TTC549 (cell line): ENCODE measurements around the gene CDH8.
"Not testable (repeated sequence)": the region's sequence is repeated elsewhere in the genome, so short reads cannot be mapped to it uniquely, and the experiment has no call there.

ENCODE experiments used
- FAIRE-seq: peaks from 2 replicates; lab custom pipeline; 2012; peaks lifted over from hg19 to GRCh38; lab: Jason Lieb, UNC

The CDH8 gene

GRCh38 chr16:61763991-61764390, 272.2 kb downstream of the CDH8 start:
- FAIRE-seq, result no peak

- FAIRE-seq, result no peak
Observed at GRCh38 chr16:61763013-61763412, 273.2 kb downstream of the CDH8 start.

DNA sequence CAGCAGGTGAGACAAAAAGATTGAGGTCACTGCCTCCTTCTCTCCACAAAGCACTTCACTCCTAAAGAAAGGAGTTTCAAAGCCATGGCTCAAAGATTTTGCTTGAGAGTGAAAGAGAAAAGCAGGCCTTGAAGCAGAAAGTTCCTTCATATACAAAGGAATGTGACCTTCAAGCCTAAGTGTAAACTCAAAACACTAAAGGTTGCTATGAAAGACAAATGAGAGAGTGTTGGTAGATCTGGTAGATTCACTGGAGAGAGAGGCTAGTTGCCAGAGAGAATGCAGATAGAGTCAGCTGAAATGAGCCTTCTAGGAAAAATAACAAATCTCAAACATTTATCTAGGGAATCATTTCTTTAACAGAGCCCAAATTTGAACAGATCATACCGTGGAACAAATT, 305.2 kb downstream of the CDH8 start:
- FAIRE-seq, result no peak

DNA sequence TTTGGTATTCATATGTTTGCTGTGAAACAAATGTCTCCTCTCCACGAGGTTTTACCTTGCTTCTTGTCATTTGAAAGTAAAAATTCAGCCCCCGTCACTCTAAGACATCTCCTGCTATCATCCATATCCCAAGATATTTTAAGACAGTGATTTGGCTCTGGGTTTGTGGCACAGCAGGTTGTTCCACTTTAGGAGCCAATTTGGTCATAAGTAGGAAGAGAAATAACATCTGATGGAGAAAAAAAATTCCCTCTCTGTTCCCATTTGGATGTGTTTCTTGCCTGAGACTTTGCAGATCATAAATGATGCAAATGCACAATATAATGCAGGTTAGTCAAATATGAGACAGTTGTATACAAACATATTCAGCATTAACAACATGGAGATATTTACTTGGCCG, 309.5 kb downstream of the CDH8 start:
- no peak for FAIRE-seq

DNA sequence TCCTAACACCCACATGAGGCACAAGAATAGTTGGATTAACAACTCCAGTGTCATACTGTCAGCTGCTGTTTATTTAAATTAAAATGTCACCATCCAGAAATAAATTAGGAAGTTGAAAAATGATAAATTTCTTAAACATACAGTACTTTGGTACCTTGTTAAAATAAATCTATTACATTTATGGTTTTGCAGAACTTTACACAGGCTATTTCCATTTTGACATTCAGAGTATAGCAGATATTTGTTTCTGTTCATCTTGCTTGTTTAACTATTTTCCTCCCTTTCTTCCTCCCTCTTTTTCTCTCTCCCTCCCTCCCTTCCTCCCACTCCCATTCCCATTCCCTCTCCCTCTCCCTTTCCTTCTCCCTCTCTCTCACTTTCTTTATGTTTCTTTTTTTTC, 310.1 kb downstream of the CDH8 start:
- FAIRE-seq, result no peak

- no peak for FAIRE-seq
Observed at GRCh38 chr16:61721544-61721943, 314.7 kb downstream of the CDH8 start.

DNA sequence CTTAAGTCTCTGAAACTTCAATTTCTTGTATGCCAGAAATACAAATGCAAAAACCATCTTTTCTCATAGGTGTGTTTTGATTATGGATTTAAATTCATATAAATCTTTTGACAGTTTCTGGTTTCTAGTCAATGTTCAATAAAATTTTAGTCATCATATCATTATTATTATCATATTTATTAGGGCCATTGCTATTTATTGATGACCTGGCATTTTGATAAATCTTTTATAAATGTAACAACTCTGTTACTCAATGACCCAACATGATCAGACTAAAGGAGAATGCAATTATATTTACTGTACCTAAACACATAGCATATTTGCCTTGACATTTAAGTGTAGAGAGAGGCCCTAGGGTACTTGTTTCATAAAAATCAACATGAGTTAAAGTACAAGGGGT, 320.8 kb downstream of the CDH8 start:
- no peak for FAIRE-seq

GRCh38 chr16:61713787-61714186, 322.5 kb downstream of the CDH8 start:
- FAIRE-seq, result no peak

DNA sequence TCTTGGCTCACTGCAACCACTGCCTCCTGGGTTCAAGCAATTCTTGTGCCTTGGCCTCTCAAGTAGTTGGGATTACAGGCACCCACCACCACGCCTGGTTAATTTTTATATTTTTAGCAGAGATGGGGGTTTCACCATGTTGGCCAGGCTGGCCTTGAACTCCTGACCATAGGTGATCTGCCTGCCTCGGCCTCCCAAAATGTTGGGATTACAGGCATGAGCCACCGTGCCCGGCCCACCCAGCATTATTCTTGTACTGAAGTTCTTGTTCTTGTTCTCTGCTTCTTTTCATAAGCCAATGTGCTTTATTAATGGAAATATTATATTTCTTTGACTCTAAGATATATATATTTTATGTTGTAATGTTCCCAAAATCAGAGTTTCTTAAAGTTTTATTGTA, 336.6 kb downstream of the CDH8 start:
- not testable (repeated sequence) for FAIRE-seq

- no peak for FAIRE-seq
Observed at GRCh38 chr16:61684541-61684940, 351.7 kb downstream of the CDH8 start.

DNA sequence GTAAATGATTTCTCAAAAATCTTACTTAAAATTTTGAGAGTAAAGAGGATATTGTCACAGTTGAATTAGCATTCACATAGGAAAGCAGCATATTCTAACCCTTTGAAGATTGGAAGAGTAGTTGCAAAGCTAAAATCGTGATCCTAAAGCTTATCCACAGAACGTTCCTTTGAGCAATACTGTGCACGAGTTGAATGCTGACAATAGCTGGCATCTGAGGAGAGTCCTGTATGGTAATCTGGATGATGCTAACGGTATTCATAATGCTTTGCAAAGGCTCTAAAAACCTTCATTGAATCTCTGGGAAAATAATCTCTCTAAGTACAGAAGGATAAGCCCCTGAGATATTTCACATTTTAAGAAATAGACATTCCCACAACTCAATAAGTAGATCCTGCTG, 354.6 kb downstream of the CDH8 start:
- FAIRE-seq, result no peak

GRCh38 chr16:61681124-61681523, 355.1 kb downstream of the CDH8 start:
- no peak for FAIRE-seq

DNA sequence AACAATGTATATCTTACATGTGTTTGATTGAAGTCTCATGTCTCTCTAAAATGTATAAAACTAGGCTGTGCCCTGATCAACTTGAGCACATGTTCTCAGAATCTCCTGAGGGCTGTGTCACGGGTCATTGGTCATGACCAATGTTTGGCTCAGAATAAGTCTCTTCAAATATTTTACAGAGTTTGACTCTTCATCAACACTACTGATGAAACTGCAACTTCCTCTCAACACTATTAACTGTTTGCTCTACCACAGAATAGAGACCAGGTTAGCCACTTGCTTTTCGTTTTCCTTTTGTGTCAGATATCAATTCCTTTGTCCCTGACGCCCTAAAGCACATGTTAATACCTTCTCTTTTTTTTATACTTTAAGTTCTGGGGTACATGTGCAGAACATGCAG, 358.1 kb downstream of the CDH8 start:
- no peak for FAIRE-seq

- FAIRE-seq, result no peak
Observed at GRCh38 chr16:61677776-61678175, 358.5 kb downstream of the CDH8 start.

DNA sequence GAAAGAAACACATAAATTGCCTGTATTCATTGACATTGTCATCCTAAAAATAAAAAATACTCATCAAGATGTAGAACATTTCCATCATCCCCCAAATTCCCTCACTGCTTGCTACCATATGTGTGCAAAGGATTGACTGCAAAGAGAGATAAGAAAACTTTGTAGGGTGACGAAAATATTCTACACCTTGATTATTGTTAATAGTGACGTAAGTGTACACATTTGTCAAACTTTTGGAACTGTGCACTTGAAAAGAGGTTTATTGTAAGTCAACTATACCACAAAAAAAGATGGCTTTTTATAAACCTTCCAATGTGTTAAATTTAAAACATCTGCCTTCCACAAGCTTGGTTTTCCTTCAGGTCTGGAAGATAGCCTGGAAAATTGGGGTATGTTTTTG, 359.5 kb downstream of the CDH8 start:
- no peak for FAIRE-seq

GRCh38 chr16:61671161-61671560, 365.1 kb downstream of the CDH8 start:
- no peak for FAIRE-seq

- FAIRE-seq, result no peak
Observed at GRCh38 chr16:61665512-61665911, 370.7 kb downstream of the CDH8 start.

- FAIRE-seq, result no peak
Observed at GRCh38 chr16:61659936-61660335, 376.3 kb downstream of the CDH8 start.

DNA sequence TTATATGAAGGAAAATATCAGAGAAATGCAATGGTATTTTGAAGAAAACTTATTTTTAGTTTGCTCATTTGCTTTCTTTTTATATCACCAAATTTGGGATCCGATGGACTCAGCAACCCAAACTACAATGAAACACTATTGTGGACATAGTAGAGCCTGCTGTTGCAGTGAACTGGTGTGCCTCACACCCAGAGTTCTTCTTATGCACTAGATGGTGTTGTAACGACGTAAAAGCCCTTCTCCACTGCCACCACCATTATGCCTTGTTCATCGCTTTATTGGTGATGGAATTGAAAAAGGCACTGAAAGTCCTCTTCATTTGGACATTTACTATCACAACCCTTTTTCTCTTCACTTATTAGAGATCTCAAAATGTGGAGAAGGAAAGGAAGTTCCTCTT, 381.3 kb downstream of the CDH8 start:
- no peak for FAIRE-seq

DNA sequence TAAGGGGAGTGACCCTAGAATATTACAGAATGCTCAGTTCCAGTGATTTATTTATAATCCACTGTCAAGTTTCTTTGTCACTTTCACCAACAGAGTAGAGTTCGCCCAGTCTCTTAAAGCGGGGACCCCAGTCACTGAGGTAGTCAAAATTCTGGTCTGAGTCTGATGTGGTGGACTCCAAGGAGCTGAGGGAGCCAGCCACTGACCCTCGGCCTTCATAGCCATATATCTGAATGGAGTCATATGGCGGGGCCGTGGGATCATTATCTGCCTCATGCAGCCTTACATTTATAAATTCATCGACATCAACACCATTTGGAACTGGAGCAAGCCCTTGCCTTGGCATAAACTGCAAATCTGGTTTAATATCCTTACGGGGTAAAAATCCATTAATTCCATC, 382.7 kb downstream of the CDH8 start:
- no peak for FAIRE-seq

GRCh38 chr16:61645561-61645960, 390.7 kb downstream of the CDH8 start:
- FAIRE-seq, result no peak

DNA sequence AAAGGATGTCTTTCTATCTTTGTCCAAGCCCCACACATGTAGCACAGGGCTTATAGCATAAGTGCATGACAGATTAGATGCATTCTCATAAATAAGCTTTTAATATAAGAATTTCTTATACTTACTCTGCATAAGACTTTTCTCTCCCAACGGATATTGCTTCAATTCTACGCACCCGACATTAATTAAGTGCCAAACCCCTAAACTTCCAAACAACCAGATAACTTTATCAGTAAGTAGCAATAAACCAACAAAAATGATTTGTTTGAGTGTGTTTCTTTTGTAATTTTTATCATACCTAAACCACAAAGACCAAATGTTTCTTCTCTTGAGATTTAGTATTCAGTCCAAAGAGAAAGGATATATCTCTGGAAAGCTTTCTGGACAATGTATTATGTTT, 391.5 kb downstream of the CDH8 start:
- no peak for FAIRE-seq

- no peak for FAIRE-seq
Observed at GRCh38 chr16:61617219-61617783, 418.9 kb downstream of the CDH8 start.

GRCh38 chr16:61616088-61616487, 420.1 kb downstream of the CDH8 start:
- no peak for FAIRE-seq

- no peak for FAIRE-seq
Observed at GRCh38 chr16:61611847-61612491, 424.3 kb downstream of the CDH8 start.
